ENCODE results near the gene C5orf15. TPM values are rescaled to one million over a fixed set of nuclear protein-coding genes. Genes with fewer than 3 reads are reported as not detected.

Gene C5orf15
- polyA plus RNA-seq, 1 of the 3 experiments (the other 2 are of a cell fraction), result 81.0 TPM

GRCh38 chr5:133974142-133974541 lies 5.7 kb upstream of the C5orf15 start:
- DNase-seq, result no peak
- H3K4me2 ChIP-seq, result no peak overlapping the region
- WGBS (ENCODE audit: low lambda C conversion rate), result 92% methylated on average over 6 of the region's 6 CpGs
- no peak overlapping the region for H3K4me3 ChIP-seq (ENCODE audit: low read depth in 2 of 2, low read length in 1 of 2)
- TF ChIP-seq MXI1 (IDR thresholded peaks at IDR 0.05; ENCODE audit: low read depth, low read length), result no peak
- H3K9me3 ChIP-seq, result no peaks in the 10 kb centered on the region
- ChIA-PET CTCF (interaction anchor here (1.2 kb wide), 1 partner anchor 23 kb away, joined by 3 read pairs; no protein-coding TSS in a partner anchor), POLR2A (no interaction called here)
- peaks cover 0 to 18% of the 10 kb centered on the region in 2 experiments; a peak in 2 of 4 replicates for H3K4me1 ChIP-seq (ENCODE audit: control insufficient read depth in 1 of 2, insufficient read depth in 2 of 2, low read depth in 1 of 2, low read length in 1 of 2)
- H3K27me3 ChIP-seq (ENCODE audit: insufficient read depth), result no peaks in the 10 kb centered on the region
- H3K9ac ChIP-seq, result no peak overlapping the region
- H3K79me2 ChIP-seq (ENCODE audit: insufficient read depth), result peaks cover 37% of the 10 kb centered on the region
- peaks cover 48% of the 10 kb centered on the region for H3F3A ChIP-seq (replicated peaks; ENCODE audit: insufficient read depth)
- H3K27ac ChIP-seq (ENCODE audit: low read depth in 2 of 2, low read length in 1 of 2), result no peak overlapping the region
- H4K20me1 ChIP-seq (ENCODE audit: insufficient read depth), result no peaks in the 10 kb centered on the region
- peaks cover 37 to 63% of the 10 kb centered on the region in 2 experiments for H3K36me3 ChIP-seq (replicated peaks in 1 of 2; ENCODE audit: control insufficient read depth in 1 of 2, insufficient read depth in 2 of 2, low read length in 1 of 2)
- H3K9me2 ChIP-seq, result no peaks in the 10 kb centered on the region
- H2AFZ ChIP-seq (ENCODE audit: low read depth), result no peak overlapping the region

GRCh38 chr5:133970325-133970909 lies 2.0 kb upstream of the C5orf15 start:
- peaks cover 39% of the 10 kb centered on the region for H3K79me2 ChIP-seq (ENCODE audit: insufficient read depth)
- H3K4me3 ChIP-seq (ENCODE audit: low read depth in 2 of 2, low read length in 1 of 2), result no peak overlapping the region
- ChIA-PET CTCF (interaction anchor here (1.1 to 3.8 kb wide), 4 partner anchors 10 to 175 kb away, joined by 3 to 27 read pairs (median 5); no protein-coding TSS in a partner anchor), POLR2A (no interaction called here)
- no peaks in the 10 kb centered on the region for H3K27me3 ChIP-seq (ENCODE audit: insufficient read depth)
- peaks cover 36% of the 10 kb centered on the region for H3F3A ChIP-seq (replicated peaks; ENCODE audit: insufficient read depth)
- no peak overlapping the region for H3K4me2 ChIP-seq
- H3K36me3 ChIP-seq (replicated peaks in 1 of 2; ENCODE audit: control insufficient read depth in 1 of 2, insufficient read depth in 2 of 2, low read length in 1 of 2), result peaks cover 29 to 39% of the 10 kb centered on the region in 2 experiments
- TF ChIP-seq CHD2 (IDR thresholded peaks at IDR 0.05; ENCODE audit: low read length, partially characterized antibody) (no peak), RXRA (IDR thresholded peaks at IDR 0.05; ENCODE audit: borderline replicate concordance, low read depth) (no peak), NFIC (IDR thresholded peaks at IDR 0.05; ENCODE audit: borderline replicate concordance) (no peak), FOXM1 (IDR thresholded peaks at IDR 0.05; ENCODE audit: low read depth) (no peak), TCF12 (IDR thresholded peaks at IDR 0.05) (no peak), EP300 (IDR thresholded peaks at IDR 0.05; ENCODE audit: borderline replicate concordance in 1 of 2, low read depth in 1 of 2, low read length in 1 of 2) (no peak), MEF2A (IDR thresholded peaks at IDR 0.05; ENCODE audit: borderline replicate concordance, low read depth) (no peak), TAF1 (IDR thresholded peaks at IDR 0.05; ENCODE audit: borderline replicate concordance, low read depth, low read length) (no peak), YY1 (IDR thresholded peaks at IDR 0.05; ENCODE audit: low read depth) (no peak), EZH2phosphoT487 (IDR thresholded peaks at IDR 0.05; ENCODE audit: borderline replicate concordance, low read depth) (no peak), IRF3 (IDR thresholded peaks at IDR 0.05; ENCODE audit: low read depth, low read length) (no peak), REST (IDR thresholded peaks at IDR 0.05; ENCODE audit: low read depth, low read length) (no peak), CTCF (IDR thresholded peaks at IDR 0.05) (no peak), JUND (IDR thresholded peaks at IDR 0.05) (no peak), USF1 (IDR thresholded peaks at IDR 0.05; ENCODE audit: borderline replicate concordance, low read depth) (no peak), RFX5 (IDR thresholded peaks at IDR 0.05; ENCODE audit: low read length) (no peak)
- H3K9me3 ChIP-seq, result no peaks in the 10 kb centered on the region
- no peaks in the 10 kb centered on the region for H3K9me2 ChIP-seq
- H3K9ac ChIP-seq, result no peak overlapping the region
- H3K4me1 ChIP-seq (ENCODE audit: control insufficient read depth in 1 of 2, insufficient read depth in 2 of 2, low read depth in 1 of 2, low read length in 1 of 2), result peaks cover 8 to 13% of the 10 kb centered on the region in 2 experiments; a peak in 3 of 4 replicates
- no peak overlapping the region for H2AFZ ChIP-seq (ENCODE audit: low read depth)
- DNase-seq, result no peak
- 88% methylated on average over 2 of the region's 2 CpGs for WGBS (ENCODE audit: low lambda C conversion rate)
- H3K27ac ChIP-seq (ENCODE audit: low read depth in 2 of 2, low read length in 1 of 2), result peak overlapping the region in 1 of 2 experiments; percentile 90; a peak in 2 of 4 replicates
- no peaks in the 10 kb centered on the region for H4K20me1 ChIP-seq (ENCODE audit: insufficient read depth)

Measured in SK-N-SH (cell line).